DMS 273 treated with DMSO at 0.1 percent for 48 hours (cell line): ENCODE results near the gene TENM4.

Experiments used
- DNase-seq: peaks from one replicate; lab custom pipeline; 2025; lab: John Stamatoyannopoulos, UW

Gene TENM4

GRCh38 chr11:78784321-78785061 is 656.3 kb downstream of the TENM4 start:
- no peak for DNase-seq

GRCh38 chr11:78783846-78784245 is 657.0 kb downstream of the TENM4 start:
- no peak for DNase-seq

GRCh38 chr11:78783301-78783700 is 657.5 kb downstream of the TENM4 start:
- no peak for DNase-seq

GRCh38 chr11:78782725-78783124 is 658.1 kb downstream of the TENM4 start:
- no peak for DNase-seq

GRCh38 chr11:78780889-78781288 is 659.9 kb downstream of the TENM4 start:
- DNase-seq = no peak

- no peak for DNase-seq
Observed at GRCh38 chr11:78773492-78773891, 667.3 kb downstream of the TENM4 start.

GRCh38 chr11:78773077-78773476 is 667.8 kb downstream of the TENM4 start:
- DNase-seq = no peak

- DNase-seq = no peak
Observed at GRCh38 chr11:78772186-78772585, 668.6 kb downstream of the TENM4 start.

GRCh38 chr11:78770931-78771330 is 669.9 kb downstream of the TENM4 start:
- no peak for DNase-seq

GRCh38 chr11:78768971-78769370 is 671.9 kb downstream of the TENM4 start:
- DNase-seq = no peak

GRCh38 chr11:78768345-78768744 is 672.5 kb downstream of the TENM4 start:
- no peak for DNase-seq

- no peak for DNase-seq
Observed at GRCh38 chr11:78767027-78767932, 673.5 kb downstream of the TENM4 start.

GRCh38 chr11:78764946-78765345 is 675.9 kb downstream of the TENM4 start:
- no peak for DNase-seq

- DNase-seq = no peak
Observed at GRCh38 chr11:78763664-78764063, 677.2 kb downstream of the TENM4 start.

GRCh38 chr11:78762105-78762504 is 678.7 kb downstream of the TENM4 start:
- no peak for DNase-seq

GRCh38 chr11:78759071-78759470 is 681.8 kb downstream of the TENM4 start:
- no peak for DNase-seq

- no peak for DNase-seq
Observed at GRCh38 chr11:78753297-78753696, 687.5 kb downstream of the TENM4 start.

- no peak for DNase-seq
Observed at GRCh38 chr11:78752494-78752893, 688.3 kb downstream of the TENM4 start.

- no peak for DNase-seq
Observed at GRCh38 chr11:78748918-78749690, 691.7 kb downstream of the TENM4 start.

- DNase-seq = no peak
Observed at GRCh38 chr11:78744949-78745348, 695.9 kb downstream of the TENM4 start.

- DNase-seq = no peak
Observed at GRCh38 chr11:78744202-78744601, 696.6 kb downstream of the TENM4 start.

- DNase-seq = peak; percentile 72
Observed at GRCh38 chr11:78742430-78742829, 698.4 kb downstream of the TENM4 start.
